HepG2 (cell line): ENCODE measurements around the gene ADGRG6.

Experiments
- ARNTL ChIP-seq: sonication (generic); formaldehyde crosslinking; IDR thresholded peaks from 2 replicates; pipeline ENCODE4 v1.4.0; 2020; ENCODE audit warnings: mild to moderate bottlenecking, missing genetic modification reagents
- ZNF780A ChIP-seq: sonication (generic); formaldehyde crosslinking; IDR thresholded peaks from 2 replicates; pipeline ENCODE4 v1.8.0; 2022; ENCODE audit warnings: mild to moderate bottlenecking, missing genetic modification reagents, moderate library complexity

GRCh38 chr6:142412241-142412640, 110.4 kb downstream of the ADGRG6 start:
- no peak for TF ChIP-seq ZNF780A
- TF ChIP-seq ARNTL (CRISPR knock-in tag), result no peak
